PC-3 (cell line): ENCODE measurements around the gene AANAT. TPM values are rescaled to one million over a fixed set of nuclear protein-coding genes. Genes with fewer than 3 reads are reported as not detected.

Experiments used
- ATAC-seq: fragments of 200-7000 bp; cut with Tn5 transposase; 2 replicates; pipeline ENCODE4 v1.9.1; 2020; ENCODE audit warnings: mild to moderate bottlenecking, moderate library complexity
- BruUV-seq: library from RNA; stranded (reverse); fragments of 400-500 nt; replicated peaks from 2 replicates; lab custom pipeline; 2021; lab: Mats Ljungman, UMichigan
- CTCF ChIA-PET: fragments of 300-600 bp; sonication (Branson Sonifier 250); formaldehyde crosslinking; loops from one replicate; lab custom pipeline; 2022; ENCODE audit warnings: antibody characterized with exemption; lab: Charles Lee
- POLR2A ChIA-PET: fragments of 300-600 bp; sonication (Branson Sonifier 250); formaldehyde crosslinking; loops from one replicate; lab custom pipeline; 2022; ENCODE audit warnings: antibody characterized with exemption; ENCODE audit not compliant: unreplicated experiment; lab: Charles Lee
- DNase-seq: peaks from one replicate; pipeline ENCODE4 v3.0.0-alpha.2; 2015
- H2AFZ ChIP-seq: fragments of 300-600 bp; sonication (generic); 2 replicates; pipeline ENCODE4 v1.6.0; 2016; ENCODE audit warnings: antibody characterized with exemption, low read length
- H3F3A ChIP-seq: fragments of 300-600 bp; sonication (generic); one replicate; pipeline ENCODE4 v1.6.0; 2017; ENCODE audit warnings: antibody characterized with exemption, low read length, control low read depth, mild to moderate bottlenecking; ENCODE audit not compliant: unreplicated experiment
- H3K27ac ChIP-seq: fragments of 300-600 bp; sonication (generic); 2 replicates; pipeline ENCODE4 v1.5.1; 2016; ENCODE audit warnings: mild to moderate bottlenecking, low read length
- H3K27me3 ChIP-seq: fragments of 300-600 bp; sonication (generic); 2 replicates; pipeline ENCODE4 v1.6.1; 2016; ENCODE audit warnings: low read length, mixed read lengths
- H3K36me3 ChIP-seq: fragments of 300-600 bp; sonication (generic); 2 replicates; pipeline ENCODE4 v1.6.1; 2016; ENCODE audit warnings: low read depth, mixed run types, low read length, mixed read lengths
- H3K4me1 ChIP-seq: fragments of 300-600 bp; sonication (generic); 2 replicates; pipeline ENCODE4 v1.5.1; 2016; ENCODE audit warnings: low read length; ENCODE audit not compliant: insufficient read depth
- H3K4me2 ChIP-seq: fragments of 300-600 bp; sonication (generic); 2 replicates; pipeline ENCODE4 v1.6.0; 2016; ENCODE audit warnings: low read length
- H3K4me3 ChIP-seq: fragments of 300-600 bp; sonication (generic); 2 replicates; pipeline ENCODE4 v1.5.1; 2016; ENCODE audit warnings: mild to moderate bottlenecking, low read length, mixed read lengths
- H3K79me2 ChIP-seq: fragments of 300-600 bp; sonication (generic); 2 replicates; pipeline ENCODE4 v1.6.1; 2017; ENCODE audit warnings: low read length, mixed read lengths
- H3K9ac ChIP-seq: fragments of 300-600 bp; sonication (generic); 2 replicates; pipeline ENCODE4 v1.6.0; 2016; ENCODE audit warnings: mild to moderate bottlenecking, low read length
- H3K9me2 ChIP-seq: fragments of 300-600 bp; sonication (generic); replicated peaks from 2 replicates; pipeline ENCODE4 v1.6.1; 2016; ENCODE audit warnings: mixed run types, low read length, mixed read lengths
- H3K9me3 ChIP-seq: fragments of 300-600 bp; sonication (generic); 2 replicates; pipeline ENCODE4 v1.6.1; 2016; ENCODE audit warnings: low read length, mixed read lengths
- H4K20me1 ChIP-seq: fragments of 300-600 bp; sonication (generic); 2 replicates; pipeline ENCODE4 v1.6.1; 2016; ENCODE audit warnings: low read length, mixed read lengths
- EZH2 ChIP-seq: fragments of 300-600 bp; sonication (generic); IDR thresholded peaks from one replicate; pipeline ENCODE4 v1.6.1; 2017; ENCODE audit warnings: antibody characterized with exemption, mild to moderate bottlenecking, low read length; ENCODE audit not compliant: unreplicated experiment
- EZH2phosphoT487 ChIP-seq: fragments of 300-600 bp; sonication (generic); IDR thresholded peaks from 2 replicates; pipeline ENCODE4 v1.6.1; 2018; ENCODE audit warnings: mild to moderate bottlenecking, antibody characterized with exemption, low read length, borderline replicate concordance
- intact Hi-C: fragments of 100-400 bp; cut with micrococcal nuclease; formaldehyde crosslinking; loops from 2 replicates; pipeline ENCODE4 v1.9.0; 2023
- total RNA-seq: library from RNA; depleted of rRNA; stranded (reverse); fragments of >200 nt; gene quantifications from 2 replicates; pipeline ENCODE4 v1.2.3, GENCODE V29; 2014
- TF ChIP-seq, protein P1 (sequence below): fragments of 300-600 bp; sonication (generic); conservative IDR thresholded peaks from 2 replicates; pipeline ENCODE4 v1.5.1; 2017; ENCODE audit warnings: antibody characterized with exemption, low read depth, mild to moderate bottlenecking, low read length

Gene AANAT
- total RNA-seq, 1 experiment from 2014 or later, result not detected

GRCh38 chr17:76442341-76443338, 24.8 kb upstream of the AANAT start:
- Histone ChIP-seq H3K9me2 (no peaks in the 10 kb centered on the region), H3K9me3 (no peaks in the 10 kb centered on the region), H3K9ac (no peak overlapping the region), H3K27ac (peak overlapping the region; percentile 44), H3K27me3 (no peaks in the 10 kb centered on the region), H3K36me3 (no peaks in the 10 kb centered on the region), H3K4me1 (peaks cover 69% of the 10 kb centered on the region), H3K4me3 (peak overlapping the region; percentile 20; the same call in 1 of the 2 replicates), H3K79me2 (peaks cover 93% of the 10 kb centered on the region), H3K4me2 (peak overlapping the region; percentile 69), H3F3A (peaks cover 12% of the 10 kb centered on the region), H2AFZ (no peak overlapping the region), H4K20me1 (peaks cover 24% of the 10 kb centered on the region)
- ChIA-PET CTCF (no interaction called here), POLR2A (no interaction called here)
- ATAC-seq (no peak), DNase-seq (peak; percentile 73)
- no peak for TF ChIP-seq EZH2
- no peak for TF ChIP-seq EZH2phosphoT487
- TF ChIP-seq, protein P1, sequence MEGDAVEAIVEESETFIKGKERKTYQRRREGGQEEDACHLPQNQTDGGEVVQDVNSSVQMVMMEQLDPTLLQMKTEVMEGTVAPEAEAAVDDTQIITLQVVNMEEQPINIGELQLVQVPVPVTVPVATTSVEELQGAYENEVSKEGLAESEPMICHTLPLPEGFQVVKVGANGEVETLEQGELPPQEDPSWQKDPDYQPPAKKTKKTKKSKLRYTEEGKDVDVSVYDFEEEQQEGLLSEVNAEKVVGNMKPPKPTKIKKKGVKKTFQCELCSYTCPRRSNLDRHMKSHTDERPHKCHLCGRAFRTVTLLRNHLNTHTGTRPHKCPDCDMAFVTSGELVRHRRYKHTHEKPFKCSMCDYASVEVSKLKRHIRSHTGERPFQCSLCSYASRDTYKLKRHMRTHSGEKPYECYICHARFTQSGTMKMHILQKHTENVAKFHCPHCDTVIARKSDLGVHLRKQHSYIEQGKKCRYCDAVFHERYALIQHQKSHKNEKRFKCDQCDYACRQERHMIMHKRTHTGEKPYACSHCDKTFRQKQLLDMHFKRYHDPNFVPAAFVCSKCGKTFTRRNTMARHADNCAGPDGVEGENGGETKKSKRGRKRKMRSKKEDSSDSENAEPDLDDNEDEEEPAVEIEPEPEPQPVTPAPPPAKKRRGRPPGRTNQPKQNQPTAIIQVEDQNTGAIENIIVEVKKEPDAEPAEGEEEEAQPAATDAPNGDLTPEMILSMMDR, result no peak
- no TSS peak for BruUV-seq
- intact Hi-C loops, result no loop called here

- peaks cover 20% of the 10 kb centered on the region for H4K20me1 ChIP-seq
Measured at GRCh38 chr17:76444518-76445311, 22.7 kb upstream of the AANAT start.

More at GRCh38 chr17:76444518-76445311, 22.7 kb upstream of the AANAT start:
- POLR2A ChIA-PET, result no interaction called here
- DNase-seq, result peak; percentile 27
- ATAC-seq, result no peak
- TF ChIP-seq, protein P1, result no peak
- TF ChIP-seq EZH2, result no peak
- no peak for TF ChIP-seq EZH2phosphoT487
- no peak overlapping the region for H2AFZ ChIP-seq
- H3K27ac ChIP-seq, result peak overlapping the region; percentile 93
- CTCF ChIA-PET, result interaction anchor here (0.7 to 1.0 kb wide), 2 partner anchors 14 to 36 kb away, joined by 4 to 9 read pairs; no protein-coding TSS in a partner anchor
- H3F3A ChIP-seq, result peaks cover 25% of the 10 kb centered on the region
- no peaks in the 10 kb centered on the region for H3K27me3 ChIP-seq
- BruUV-seq, result no TSS peak
- intact Hi-C loops, result no loop called here
- no peaks in the 10 kb centered on the region for H3K9me3 ChIP-seq
- peaks cover 72% of the 10 kb centered on the region for H3K4me1 ChIP-seq
- H3K79me2 ChIP-seq, result peaks cover 93% of the 10 kb centered on the region
- no peaks in the 10 kb centered on the region for H3K36me3 ChIP-seq
- peak overlapping the region; percentile 81 for H3K4me2 ChIP-seq
- H3K9me2 ChIP-seq, result no peaks in the 10 kb centered on the region
- H3K9ac ChIP-seq, result no peak overlapping the region
- H3K4me3 ChIP-seq, result 0 out of 2 replicates have a peak overlapping the region, but pooled peaks have one; percentile 62
